D721Med (cell line): ENCODE results near the gene IGF1R.

ENCODE experiments used
- DNase-seq: peaks from one replicate; pipeline ENCODE4 v3.0.0; 2011; ENCODE audit warnings: low spot score; ENCODE audit not compliant: insufficient read length
- FAIRE-seq: peaks from 2 replicates; lab custom pipeline; 2011; peaks lifted over from hg19 to GRCh38; lab: Jason Lieb, UNC
- CTCF ChIP-seq: IDR thresholded peaks from 2 replicates; pipeline ENCODE4 v1.5.1; 2012; ENCODE audit warnings: mild to moderate bottlenecking, control low read depth; ENCODE audit not compliant: insufficient read depth; ENCODE audit errors: missing control alignments

The IGF1R gene

GRCh38 chr15:98787936-98788757, 139.8 kb downstream of the IGF1R start:
- FAIRE-seq = no peak
- TF ChIP-seq CTCF = no peak
- DNase-seq = no peak

GRCh38 chr15:98789020-98789419, 140.7 kb downstream of the IGF1R start:
- no peak for TF ChIP-seq CTCF
- DNase-seq (no peak), FAIRE-seq (no peak)

- TF ChIP-seq CTCF = no peak
- FAIRE-seq = no peak
- DNase-seq = no peak
Measured at GRCh38 chr15:98790270-98790669, 141.9 kb downstream of the IGF1R start.

GRCh38 chr15:98791046-98791701, 142.8 kb downstream of the IGF1R start:
- no peak for FAIRE-seq
- no peak for DNase-seq
- TF ChIP-seq CTCF = no peak

- DNase-seq (no peak), FAIRE-seq (no peak)
- no peak for TF ChIP-seq CTCF
Measured at GRCh38 chr15:98792117-98792516, 143.8 kb downstream of the IGF1R start.

GRCh38 chr15:98794211-98794610, 145.9 kb downstream of the IGF1R start:
- FAIRE-seq = no peak
- no peak for DNase-seq
- TF ChIP-seq CTCF = no peak

GRCh38 chr15:98794748-98795147, 146.4 kb downstream of the IGF1R start:
- no peak for TF ChIP-seq CTCF
- DNase-seq (no peak), FAIRE-seq (no peak)
